ENCODE data around the gene COLQ. TPM values are rescaled to one million over a fixed set of nuclear protein-coding genes. Genes with fewer than 3 reads are reported as not detected.

COLQ gene
- total and polyA plus RNA-seq, 4 donors, result 0.27 to 2.6 (median 0.67) TPM

DNA sequence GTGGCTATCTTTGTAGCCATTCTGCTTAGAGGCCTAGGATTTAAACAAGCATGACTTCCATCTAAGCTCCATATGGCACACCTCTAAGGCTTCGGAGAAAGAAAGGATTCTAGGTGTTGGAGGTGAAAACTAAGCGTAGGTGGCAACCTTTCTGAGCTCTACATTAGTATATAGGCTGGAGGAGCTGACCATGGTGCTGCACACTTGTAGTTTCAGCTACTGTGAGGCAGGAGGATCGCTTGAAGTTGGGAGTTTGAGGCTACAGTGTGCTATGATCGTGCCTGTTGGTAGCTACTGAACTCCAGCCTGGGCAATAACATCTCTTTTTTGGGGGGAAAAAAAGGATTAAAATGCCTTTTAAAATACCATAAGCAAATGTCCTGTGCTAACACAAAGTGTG, 86.8 kb downstream of the COLQ start:
- 97% methylated on average over 4 of the region's 4 CpGs for WGBS
- DNase-seq (ENCODE audit: low spot score), result no peak
- H3K36me3 ChIP-seq (ENCODE audit: control insufficient read depth in 4 of 4, insufficient read depth in 3 of 4, low read depth in 1 of 4, low read length in 3 of 4), result peaks cover 8 to 76% (median 71%) of the 10 kb centered on the region in 4 donors

GRCh38 chr3:15433531-15433930, 88.0 kb downstream of the COLQ start:
- H3K4me3 ChIP-seq (ENCODE audit: low read depth in 1 of 3, low read length in 3 of 3), result no peak overlapping the region
- H3K9me3 ChIP-seq (ENCODE audit: control insufficient read depth in 4 of 4, low read length in 3 of 4), result no peaks in the 10 kb centered on the region
- peaks cover 0 to 27% (median 19%) of the 10 kb centered on the region in 4 donors for H3K4me1 ChIP-seq (ENCODE audit: control insufficient read depth in 4 of 4, insufficient read depth in 4 of 4, low read length in 3 of 4)
- 96% methylated on average over 1 of the region's 1 CpG for WGBS
- no peak for DNase-seq (ENCODE audit: low spot score)
- H3K36me3 ChIP-seq (ENCODE audit: control insufficient read depth in 4 of 4, insufficient read depth in 3 of 4, low read depth in 1 of 4, low read length in 3 of 4), result peaks cover 3 to 64% (median 62%) of the 10 kb centered on the region in 4 donors
- no peak overlapping the region for H3K27ac ChIP-seq (ENCODE audit: low read depth in 1 of 2, low read length in 2 of 2)
- H3K9ac ChIP-seq (ENCODE audit: low read depth in 1 of 2, low read length in 2 of 2), result no peak overlapping the region
- H3K27me3 ChIP-seq (ENCODE audit: control insufficient read depth in 4 of 4, insufficient read depth in 4 of 4, low read length in 3 of 4), result no peaks in the 10 kb centered on the region
- TF ChIP-seq HNF4G (IDR thresholded peaks at IDR 0.05) (no peak), ATF3 (IDR thresholded peaks at IDR 0.05) (no peak), TAF1 (conservative IDR thresholded peaks at IDR 0.05) (no peak), GABPA (IDR thresholded peaks at IDR 0.05 in 1 of 2, conservative IDR thresholded peaks at IDR 0.05 in 1 of 2) (no peak), RXRA (IDR thresholded peaks at IDR 0.05) (no peak), CTCF (IDR thresholded peaks at IDR 0.05; ENCODE audit: low read depth, low read length, missing input control) (no peak), RAD21 (IDR thresholded peaks at IDR 0.05) (no peak), NR2F2 (IDR thresholded peaks at IDR 0.05) (no peak), FOXA1 (IDR thresholded peaks at IDR 0.05) (no peak), HNF4A (conservative IDR thresholded peaks at IDR 0.05) (no peak), FOXA2 (IDR thresholded peaks at IDR 0.05) (no peak), EGR1 (IDR thresholded peaks at IDR 0.05; ENCODE audit: low read depth in 2 of 2) (no peak)
- TF ChIP-seq, protein P1, sequence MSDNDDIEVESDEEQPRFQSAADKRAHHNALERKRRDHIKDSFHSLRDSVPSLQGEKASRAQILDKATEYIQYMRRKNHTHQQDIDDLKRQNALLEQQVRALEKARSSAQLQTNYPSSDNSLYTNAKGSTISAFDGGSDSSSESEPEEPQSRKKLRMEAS (IDR thresholded peaks at IDR 0.05), result no peak

More for the DNA sequence above, 86.8 kb downstream of the COLQ start:
- no peak overlapping the region for H3K9ac ChIP-seq (ENCODE audit: low read depth in 1 of 2, low read length in 2 of 2)
- H3K4me1 ChIP-seq (ENCODE audit: control insufficient read depth in 4 of 4, insufficient read depth in 4 of 4, low read length in 3 of 4), result peaks cover 0 to 15% (median 10%) of the 10 kb centered on the region in 4 donors
- H3K4me3 ChIP-seq (ENCODE audit: low read depth in 1 of 3, low read length in 3 of 3), result no peak overlapping the region
- no peaks in the 10 kb centered on the region for H3K27me3 ChIP-seq (ENCODE audit: control insufficient read depth in 4 of 4, insufficient read depth in 4 of 4, low read length in 3 of 4)
- H3K27ac ChIP-seq (ENCODE audit: low read depth in 1 of 2, low read length in 2 of 2), result no peak overlapping the region
- TF ChIP-seq, protein P1 (IDR thresholded peaks at IDR 0.05), result no peak
- TF ChIP-seq RXRA (IDR thresholded peaks at IDR 0.05), result no peak
- TF ChIP-seq GABPA (IDR thresholded peaks at IDR 0.05 in 1 of 2, conservative IDR thresholded peaks at IDR 0.05 in 1 of 2), result no peak
- TF ChIP-seq TAF1 (conservative IDR thresholded peaks at IDR 0.05), result no peak
- no peak for TF ChIP-seq YY1 (IDR thresholded peaks at IDR 0.05)
- no peak for TF ChIP-seq FOXA1 (IDR thresholded peaks at IDR 0.05)
- no peak for TF ChIP-seq EGR1 (IDR thresholded peaks at IDR 0.05; ENCODE audit: low read depth in 2 of 2)
- TF ChIP-seq RAD21 (IDR thresholded peaks at IDR 0.05), result no peak
- no peak for TF ChIP-seq ATF3 (IDR thresholded peaks at IDR 0.05)
- no peak for TF ChIP-seq SP1 (IDR thresholded peaks at IDR 0.05)
- TF ChIP-seq CTCF (IDR thresholded peaks at IDR 0.05; ENCODE audit: low read depth, low read length, missing input control), result no peak
- no peak for TF ChIP-seq HNF4G (IDR thresholded peaks at IDR 0.05)
- no peak for TF ChIP-seq HNF4A (conservative IDR thresholded peaks at IDR 0.05)
- TF ChIP-seq, protein P2, sequence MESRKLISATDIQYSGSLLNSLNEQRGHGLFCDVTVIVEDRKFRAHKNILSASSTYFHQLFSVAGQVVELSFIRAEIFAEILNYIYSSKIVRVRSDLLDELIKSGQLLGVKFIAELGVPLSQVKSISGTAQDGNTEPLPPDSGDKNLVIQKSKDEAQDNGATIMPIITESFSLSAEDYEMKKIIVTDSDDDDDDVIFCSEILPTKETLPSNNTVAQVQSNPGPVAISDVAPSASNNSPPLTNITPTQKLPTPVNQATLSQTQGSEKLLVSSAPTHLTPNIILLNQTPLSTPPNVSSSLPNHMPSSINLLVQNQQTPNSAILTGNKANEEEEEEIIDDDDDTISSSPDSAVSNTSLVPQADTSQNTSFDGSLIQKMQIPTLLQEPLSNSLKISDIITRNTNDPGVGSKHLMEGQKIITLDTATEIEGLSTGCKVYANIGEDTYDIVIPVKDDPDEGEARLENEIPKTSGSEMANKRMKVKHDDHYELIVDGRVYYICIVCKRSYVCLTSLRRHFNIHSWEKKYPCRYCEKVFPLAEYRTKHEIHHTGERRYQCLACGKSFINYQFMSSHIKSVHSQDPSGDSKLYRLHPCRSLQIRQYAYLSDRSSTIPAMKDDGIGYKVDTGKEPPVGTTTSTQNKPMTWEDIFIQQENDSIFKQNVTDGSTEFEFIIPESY (IDR thresholded peaks at IDR 0.05), result no peak
- no peaks in the 10 kb centered on the region for H3K9me3 ChIP-seq (ENCODE audit: control insufficient read depth in 4 of 4, low read length in 3 of 4)
